Vagina (tissue), 2 donors: ENCODE results near the gene RHCG. TPM values are rescaled to one million over a fixed set of nuclear protein-coding genes. Genes with fewer than 3 reads are reported as not detected.

Experiments used
- DNase-seq, 2 donors: peaks; one replicate each; pipeline ENCODE4 v3.0.0-alpha.2; 2017; ENCODE audit errors: extremely low spot score in 2 of 2
- H3K27ac ChIP-seq: fragments of 200-600 bp; sonication (generic); one replicate; pipeline ENCODE4 v1.5.1; 2019
- H3K27me3 ChIP-seq: fragments of 200-600 bp; sonication (generic); one replicate; pipeline ENCODE4 v1.5.1; 2019
- H3K36me3 ChIP-seq, 2 donors: fragments of 200-600 bp; sonication (generic); one replicate each; pipeline ENCODE4 v1.5.1; 2017 to 2019
- H3K4me1 ChIP-seq: fragments of 200-600 bp; sonication (generic); one replicate; pipeline ENCODE4 v1.5.1; 2019
- H3K4me3 ChIP-seq, 2 donors: fragments of 200-600 bp; sonication (generic); 1 replicate in 1 of 2; 2 replicates in 1 of 2; pipeline ENCODE4 v1.5.1; 2016 to 2019
- H3K9me3 ChIP-seq: fragments of 200-600 bp; sonication (generic); one replicate; pipeline ENCODE4 v1.5.1; 2019
- CTCF ChIP-seq, 3 experiments: fragments of 450-650 bp in 2 of 3; fragments of 200-600 bp in 1 of 3; sonication (generic) in 1 of 3; IDR thresholded peaks; one replicate each; pipeline ENCODE4 v1.5.1; 2017 to 2019; ENCODE audit warnings: antibody characterized with exemption in 3 of 3, mild to moderate bottlenecking in 2 of 3, moderate library complexity in 2 of 3
- POLR2A ChIP-seq, 2 donors: fragments of 450-650 bp; IDR thresholded peaks; one replicate each; pipeline ENCODE4 v1.6.1; 2017; ENCODE audit warnings: antibody characterized with exemption in 2 of 2, mild to moderate bottlenecking in 2 of 2, moderate library complexity in 2 of 2
- POLR2AphosphoS5 ChIP-seq, 2 donors: sonication (generic); formaldehyde crosslinking; IDR thresholded peaks; one replicate each; pipeline ENCODE4 v1.9.0; 2017; ENCODE audit warnings: antibody characterized with exemption in 2 of 2, mild to moderate bottlenecking in 2 of 2, low read depth in 1 of 2; ENCODE audit not compliant: insufficient read depth in 1 of 2
- intact Hi-C: fragments of 100-400 bp; cut with DNase I; formaldehyde crosslinking; loops from one replicate; pipeline ENCODE4 v1.15.1; 2023
- total RNA-seq: library from RNA; depleted of rRNA; stranded (reverse); fragments of >200 nt; gene quantifications from one replicate; pipeline ENCODE4 v1.2.3, GENCODE V29; 2016

Gene RHCG
- total RNA-seq, 1 donor from 2014 or later = 1,938 TPM

GRCh38 chr15:89494941-89495637 lies 1.3 kb downstream of the RHCG start:
- intact Hi-C loops = no loop called here
- peak; percentile 69 to 74 for DNase-seq
- H3K4me1 ChIP-seq = peaks cover 18% of the 10 kb centered on the region
- TF ChIP-seq CTCF (IDR thresholded peaks at IDR 0.05) = no peak
- no peak for TF ChIP-seq POLR2A (IDR thresholded peaks at IDR 0.05)
- no peak for TF ChIP-seq POLR2AphosphoS5 (IDR thresholded peaks at IDR 0.05; ENCODE audit: insufficient read depth in 1 of 2, low read depth in 1 of 2)
- H3K4me3 ChIP-seq = peak overlapping the region; percentile 16 to 42
- H3K27me3 ChIP-seq = peaks cover 9% of the 10 kb centered on the region
- no peaks in the 10 kb centered on the region for H3K9me3 ChIP-seq
- H3K27ac ChIP-seq = peak overlapping the region; percentile 77
- no peaks in the 10 kb centered on the region for H3K36me3 ChIP-seq

GRCh38 chr15:89494031-89494430 lies 2.4 kb downstream of the RHCG start:
- H3K4me3 ChIP-seq = peak overlapping the region in 1 of 2 donors; percentile 42
- peaks cover 9% of the 10 kb centered on the region for H3K27me3 ChIP-seq
- H3K9me3 ChIP-seq = no peaks in the 10 kb centered on the region
- H3K36me3 ChIP-seq = no peaks in the 10 kb centered on the region
- TF ChIP-seq POLR2A (IDR thresholded peaks at IDR 0.05) (no peak), POLR2AphosphoS5 (IDR thresholded peaks at IDR 0.05; ENCODE audit: insufficient read depth in 1 of 2, low read depth in 1 of 2) (no peak), CTCF (IDR thresholded peaks at IDR 0.05) (no peak)
- intact Hi-C loops = no loop called here
- H3K27ac ChIP-seq = peak overlapping the region; percentile 59
- DNase-seq = peak in 1 of 2 donors; percentile 81
- peaks cover 15% of the 10 kb centered on the region for H3K4me1 ChIP-seq

GRCh38 chr15:89492934-89493631 lies 3.3 kb downstream of the RHCG start:
- DNase-seq = peak in 1 of 2 donors; percentile 94
- TF ChIP-seq POLR2AphosphoS5 (IDR thresholded peaks at IDR 0.05; ENCODE audit: insufficient read depth in 1 of 2, low read depth in 1 of 2) (peak in 1 of 2 donors; percentile 70), POLR2A (IDR thresholded peaks at IDR 0.05) (no peak), CTCF (IDR thresholded peaks at IDR 0.05) (no peak)
- H3K9me3 ChIP-seq = no peaks in the 10 kb centered on the region
- H3K27me3 ChIP-seq = peaks cover 9% of the 10 kb centered on the region
- intact Hi-C loops = no loop called here
- H3K36me3 ChIP-seq = no peaks in the 10 kb centered on the region
- peaks cover 8% of the 10 kb centered on the region for H3K4me1 ChIP-seq
- H3K4me3 ChIP-seq = peak overlapping the region in 1 of 2 donors; percentile 42
- H3K27ac ChIP-seq = peak overlapping the region; percentile 59

GRCh38 chr15:89492111-89492641 lies 4.2 kb downstream of the RHCG start:
- no peak for TF ChIP-seq POLR2A (IDR thresholded peaks at IDR 0.05)
- peak in 1 of 2 donors; percentile 47 for TF ChIP-seq POLR2AphosphoS5 (IDR thresholded peaks at IDR 0.05; ENCODE audit: insufficient read depth in 1 of 2, low read depth in 1 of 2)
- Histone ChIP-seq H3K27ac (no peak overlapping the region), H3K9me3 (no peaks in the 10 kb centered on the region), H3K27me3 (peaks cover 9% of the 10 kb centered on the region), H3K36me3 (no peaks in the 10 kb centered on the region), H3K4me1 (peaks cover 8% of the 10 kb centered on the region), H3K4me3 (peak overlapping the region in 1 of 2 donors; percentile 42)
- DNase-seq = no peak
- intact Hi-C loops = no loop called here

GRCh38 chr15:89490814-89491315 lies 5.5 kb downstream of the RHCG start:
- peaks cover under 1% of the 10 kb centered on the region for H3K27me3 ChIP-seq
- DNase-seq = no peak
- H3K27ac ChIP-seq = no peak overlapping the region
- H3K4me1 ChIP-seq = peaks cover under 1% of the 10 kb centered on the region
- TF ChIP-seq POLR2AphosphoS5 (IDR thresholded peaks at IDR 0.05; ENCODE audit: insufficient read depth in 1 of 2, low read depth in 1 of 2) = peak in 1 of 2 donors; percentile 43
- no peak for TF ChIP-seq CTCF (IDR thresholded peaks at IDR 0.05)
- intact Hi-C loops = no loop called here
- no peaks in the 10 kb centered on the region for H3K9me3 ChIP-seq
- H3K36me3 ChIP-seq = no peaks in the 10 kb centered on the region
- H3K4me3 ChIP-seq = no peak overlapping the region
